Calu3 (cell line): ENCODE data around the gene TNFSF12. TPM values are rescaled to one million over a fixed set of nuclear protein-coding genes. Genes with fewer than 3 reads are reported as not detected.
A peak's percentile ranks its signal among the peaks of the same experiment; 100 is the strongest.

ENCODE experiments used
- BruUV-seq: library from RNA; stranded (reverse); fragments of 400-500 nt; replicated peaks from 2 replicates; lab custom pipeline; 2021; lab: Mats Ljungman, UMichigan
- CTCF ChIA-PET: fragments of 300-600 bp; sonication (Branson Sonifier 250); formaldehyde crosslinking; loops from one replicate; lab custom pipeline; 2022; ENCODE audit warnings: antibody characterized with exemption; lab: Charles Lee
- DNase-seq: peaks from one replicate; pipeline ENCODE4 v3.0.0; 2022
- H3K27ac Mint-ChIP-seq: one replicate; pipeline ENCODE4 v1.8.0; 2022; ENCODE audit warnings: mixed read lengths; ENCODE audit not compliant: unreplicated experiment
- H3K27me3 Mint-ChIP-seq: one replicate; pipeline ENCODE4 v1.8.0; 2022; ENCODE audit warnings: mixed read lengths; ENCODE audit not compliant: unreplicated experiment
- H3K36me3 Mint-ChIP-seq: one replicate; pipeline ENCODE4 v1.8.0; 2022; ENCODE audit warnings: mild to moderate bottlenecking, moderate library complexity, mixed read lengths; ENCODE audit not compliant: insufficient read depth, unreplicated experiment
- H3K4me1 Mint-ChIP-seq: one replicate; pipeline ENCODE4 v1.8.0; 2022; ENCODE audit warnings: mild to moderate bottlenecking, low read depth, mixed read lengths; ENCODE audit not compliant: unreplicated experiment
- H3K4me3 Mint-ChIP-seq: one replicate; pipeline ENCODE4 v1.8.0; 2022; ENCODE audit warnings: mild to moderate bottlenecking, low read depth, moderate library complexity, mixed read lengths; ENCODE audit not compliant: unreplicated experiment
- H3K9me3 Mint-ChIP-seq: one replicate; pipeline ENCODE4 v1.8.0; 2022; ENCODE audit warnings: low read depth, mixed read lengths; ENCODE audit not compliant: unreplicated experiment
- CTCF ChIP-seq: fragments of 200-600 bp; IDR thresholded peaks from one replicate; pipeline ENCODE4 v1.8.0; 2022; ENCODE audit warnings: antibody characterized with exemption; ENCODE audit not compliant: unreplicated experiment
- intact Hi-C: fragments of 100-400 bp; cut with micrococcal nuclease; formaldehyde crosslinking; loops from one replicate; pipeline ENCODE4 v1.10.0; 2022; ENCODE audit not compliant: unreplicated experiment
- total RNA-seq: library from RNA; stranded (reverse); gene quantifications from 2 replicates; pipeline ENCODE4 v1.2.3, GENCODE V29; 2022

Gene TNFSF12
- total RNA-seq, 1 experiment from 2014 or later = 7.7 TPM

- H3K27ac Mint-ChIP-seq = peak overlapping the region; percentile 99
- H3K4me3 Mint-ChIP-seq = peak overlapping the region; percentile 94
- H3K9me3 Mint-ChIP-seq = no peaks in the 10 kb centered on the region
- H3K27me3 Mint-ChIP-seq = no peaks in the 10 kb centered on the region
- intact Hi-C loops = no loop called here
- BruUV-seq = no TSS peak
- H3K36me3 Mint-ChIP-seq = peaks cover 83% of the 10 kb centered on the region
- CTCF ChIA-PET = no interaction called here
- TF ChIP-seq CTCF = no peak
- H3K4me1 Mint-ChIP-seq = peaks cover 9% of the 10 kb centered on the region
- no peak for DNase-seq
Measured at GRCh38 chr17:7572338-7572587, 23.4 kb downstream of the TNFSF12 start.

GRCh38 chr17:7572588-7573323, 23.9 kb downstream of the TNFSF12 start:
- Mint-ChIP-seq H3K9me3 (no peaks in the 10 kb centered on the region), H3K4me3 (peak overlapping the region; percentile 94), H3K4me1 (peaks cover 9% of the 10 kb centered on the region), H3K27me3 (no peaks in the 10 kb centered on the region), H3K27ac (peak overlapping the region; percentile 99), H3K36me3 (peaks cover 83% of the 10 kb centered on the region)
- peak; percentile 97 for DNase-seq
- TSS peak; percentile 3 for BruUV-seq
- intact Hi-C loops = no loop called here
- TF ChIP-seq CTCF = no peak
- CTCF ChIA-PET = no interaction called here

GRCh38 chr17:7573324-7574080, 24.6 kb downstream of the TNFSF12 start:
- H3K4me3 Mint-ChIP-seq = peak overlapping the region; percentile 94
- CTCF ChIA-PET = interaction anchor here (0.6 to 1.5 kb wide), 2 partner anchors 13 to 51 kb away, joined by 3 to 4 read pairs; no protein-coding TSS in a partner anchor
- peaks cover 88% of the 10 kb centered on the region for H3K36me3 Mint-ChIP-seq
- no TSS peak for BruUV-seq
- intact Hi-C loops = no loop called here
- no peak for TF ChIP-seq CTCF
- DNase-seq = peak; percentile 79
- H3K9me3 Mint-ChIP-seq = no peaks in the 10 kb centered on the region
- peak overlapping the region; percentile 99 for H3K27ac Mint-ChIP-seq
- H3K4me1 Mint-ChIP-seq = peaks cover 9% of the 10 kb centered on the region
- no peaks in the 10 kb centered on the region for H3K27me3 Mint-ChIP-seq

- TSS peak; percentile 16 for BruUV-seq
- Mint-ChIP-seq H3K36me3 (peaks cover 88% of the 10 kb centered on the region), H3K9me3 (no peaks in the 10 kb centered on the region), H3K27me3 (no peaks in the 10 kb centered on the region), H3K4me3 (peak overlapping the region; percentile 94), H3K4me1 (peaks cover 17% of the 10 kb centered on the region), H3K27ac (no peak overlapping the region)
- intact Hi-C loops = no loop called here
- DNase-seq = no peak
- CTCF ChIA-PET = interaction anchor here (0.6 to 1.5 kb wide), 2 partner anchors 14 to 52 kb away, joined by 3 to 4 read pairs; no protein-coding TSS in a partner anchor
- TF ChIP-seq CTCF = no peak
Measured at GRCh38 chr17:7574176-7574953, 25.5 kb downstream of the TNFSF12 start.
